ENCODE measurements around the gene RIIAD1.
A peak's percentile ranks its signal among the peaks of the same experiment; 100 is the strongest.
"Not testable (repeated sequence)": the region's sequence is repeated elsewhere in the genome, so short reads cannot be mapped to it uniquely, and the experiment has no call there.

Gene RIIAD1

GRCh38 chr1:151720974-151721787 lies at the start of gene RIIAD1:
Gene RIIAD1, plus strand, starts transcription at chr1:151721522. Its CDS starts 15 bp downstream, at chr1:151721537.
- DNase-seq, result peak; percentile 49

GRCh38 chr1:151673407-151673806 lies 47.9 kb upstream of the RIIAD1 start:
- DNase-seq, result no peak

GRCh38 chr1:151680391-151680790 lies 40.9 kb upstream of the RIIAD1 start:
- no peak for DNase-seq

GRCh38 chr1:151680826-151681225 lies 40.5 kb upstream of the RIIAD1 start:
- DNase-seq, result no peak

GRCh38 chr1:151681923-151682322 lies 39.4 kb upstream of the RIIAD1 start:
- no peak for DNase-seq

- DNase-seq, result not testable (repeated sequence)
Observed at GRCh38 chr1:151682901-151683300, 38.4 kb upstream of the RIIAD1 start.

GRCh38 chr1:151684128-151684527 lies 37.2 kb upstream of the RIIAD1 start:
- DNase-seq, result no peak

- DNase-seq, result no peak
Observed at GRCh38 chr1:151686561-151686960, 34.8 kb upstream of the RIIAD1 start.

GRCh38 chr1:151689494-151689893 lies 31.8 kb upstream of the RIIAD1 start:
- no peak for DNase-seq

GRCh38 chr1:151692226-151692625 lies 29.1 kb upstream of the RIIAD1 start:
- no peak for DNase-seq

- DNase-seq, result peak; percentile 24
Observed at GRCh38 chr1:151693057-151693651, 28.2 kb upstream of the RIIAD1 start.

- DNase-seq, result no peak
Observed at GRCh38 chr1:151701515-151701914, 19.8 kb upstream of the RIIAD1 start.

GRCh38 chr1:151702936-151703335 lies 18.4 kb upstream of the RIIAD1 start:
- DNase-seq, result no peak

- no peak for DNase-seq
Observed at GRCh38 chr1:151703813-151704212, 17.5 kb upstream of the RIIAD1 start.

GRCh38 chr1:151704246-151704645 lies 17.1 kb upstream of the RIIAD1 start:
- DNase-seq, result no peak

- DNase-seq, result no peak
Observed at GRCh38 chr1:151705146-151705545, 16.2 kb upstream of the RIIAD1 start.

- DNase-seq, result no peak
Observed at GRCh38 chr1:151705753-151706463, 15.4 kb upstream of the RIIAD1 start.

GRCh38 chr1:151706464-151707415 lies 14.6 kb upstream of the RIIAD1 start:
- no peak for DNase-seq

GRCh38 chr1:151707541-151708065 lies 13.7 kb upstream of the RIIAD1 start:
- DNase-seq, result no peak

GRCh38 chr1:151708891-151709290 lies 12.4 kb upstream of the RIIAD1 start:
- no peak for DNase-seq

GRCh38 chr1:151710187-151710840 lies 11.0 kb upstream of the RIIAD1 start:
- peak; percentile 64 for DNase-seq
